Measurements from ENCODE around the gene MBD3L3. TPM values are rescaled to one million over a fixed set of nuclear protein-coding genes. Genes with fewer than 3 reads are reported as not detected.
"Not testable (repeated sequence)": the region's sequence is repeated elsewhere in the genome, so short reads cannot be mapped to it uniquely, and the experiment has no call there.

Gene MBD3L3
- total and polyA plus RNA-seq, 2 of the 4 experiments (the other 2 are of a cell fraction) = not detected

DNA sequence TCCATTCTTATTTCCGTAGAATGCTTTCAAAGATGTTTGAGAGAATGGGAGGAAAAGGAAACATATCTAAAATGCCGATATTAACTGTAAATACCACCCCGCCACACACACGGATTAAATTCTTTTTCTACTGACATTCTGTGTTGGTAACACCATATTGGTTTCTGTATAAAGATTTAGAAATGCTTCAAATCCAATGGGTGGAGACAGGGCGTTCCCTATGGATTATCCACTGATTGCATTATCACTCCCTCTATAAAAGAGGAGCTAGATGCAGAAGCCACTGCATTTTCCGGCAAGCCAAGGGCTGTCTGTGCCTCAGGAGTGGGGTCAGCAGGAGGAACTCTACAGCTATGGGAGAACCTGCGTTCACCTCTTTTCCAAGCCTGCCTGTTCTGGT lies 9.5 kb downstream of the MBD3L3 start, which contains the start of gene MBD3L2:
TSS of gene MBD3L2 (plus strand) at position 301 of the 400 bp plus-strand sequence. CDS start at position 354, 53 bp downstream.
- H3K14ac ChIP-seq (replicated peaks; ENCODE audit: low read depth, low read length); H3K4me2 ChIP-seq (ENCODE audit: low read depth, low read length); H3K9ac ChIP-seq (ENCODE audit: low read depth, low read length); H3K4me3 ChIP-seq (ENCODE audit: insufficient read depth, low read depth, low read length); ATAC-seq (ENCODE audit: low read depth); H3K9me1 ChIP-seq (ENCODE audit: insufficient read depth, low read length); H3K18ac ChIP-seq (ENCODE audit: low read depth, low read length); in situ Hi-C loops (cut with MboI; ENCODE audit: low sequenced_read_pairs); H2BK20ac ChIP-seq (ENCODE audit: low read depth, low read length); H3K56ac ChIP-seq (ENCODE audit: extremely low read depth, insufficient read depth, low read length); H3K27ac ChIP-seq (ENCODE audit: insufficient read depth, low read length); H4K8ac ChIP-seq (ENCODE audit: low read depth in 2 of 2, low read length in 2 of 2); BruUV-seq (replicated peaks); H3K4ac ChIP-seq (ENCODE audit: low read depth, low read length); H3K27me3 ChIP-seq (ENCODE audit: control insufficient read depth, insufficient read depth, low read length); H2AK5ac ChIP-seq (ENCODE audit: low read depth, low read length); H2BK15ac ChIP-seq (ENCODE audit: low read depth, low read length); H2BK5ac ChIP-seq (ENCODE audit: low read depth, low read length, poor library complexity, severe bottlenecking); DNase-seq; H4K91ac ChIP-seq (ENCODE audit: insufficient read depth, low read depth, low read length); H2AFZ ChIP-seq (replicated peaks; ENCODE audit: low read length, poor library complexity); H3K23ac ChIP-seq (ENCODE audit: low read depth, low read length); CTCF ChIA-PET; H4K5ac ChIP-seq (ENCODE audit: low read depth, low read length); H3K79me1 ChIP-seq (ENCODE audit: low read depth in 1 of 2, low read length in 2 of 2); H3K9me3 ChIP-seq (ENCODE audit: control insufficient read depth, insufficient read depth, low read length); intact Hi-C loops (cut with micrococcal nuclease); dilution Hi-C loops (cut with HindIII; ENCODE audit: low sequenced_read_pairs, unreplicated experiment); POLR2A ChIA-PET (ENCODE audit: unreplicated experiment); H2BK120ac ChIP-seq (ENCODE audit: low read depth, low read length); H3K4me1 ChIP-seq (ENCODE audit: control insufficient read depth, insufficient read depth, low read length); H3K36me3 ChIP-seq (ENCODE audit: control insufficient read depth, insufficient read depth, low read length); H2AK9ac ChIP-seq (replicated peaks; ENCODE audit: low read depth, low read length, poor library complexity); H4K20me1 ChIP-seq (ENCODE audit: insufficient read depth, low read length): not testable (repeated sequence)
- WGBS, 2 experiments (ENCODE audit: extremely low coverage in 2 of 2, insufficient read length in 1 of 2) = no CpG with 5 or more reads among the region's 7 CpGs

DNA sequence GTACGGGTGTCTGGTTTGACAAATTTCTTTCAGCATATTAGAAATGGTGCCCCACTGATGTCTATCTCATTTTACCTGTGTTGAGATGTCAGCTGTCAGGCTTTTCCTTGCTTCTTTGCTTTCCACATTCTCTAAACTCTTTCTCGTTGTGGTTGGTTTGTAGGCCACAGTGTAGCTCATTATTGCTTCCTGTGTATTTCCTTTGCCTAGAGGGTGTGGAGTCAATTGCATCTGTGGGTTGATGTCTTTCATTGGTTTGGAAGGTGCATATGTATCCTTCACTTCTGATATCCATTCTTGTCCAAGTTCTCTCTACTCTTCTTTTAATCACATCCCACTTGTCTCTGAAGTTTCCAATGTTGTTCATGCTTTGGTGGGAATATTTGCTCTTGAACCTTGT lies 16.9 kb downstream of the MBD3L3 start:
- ATAC-seq (ENCODE audit: low read depth); H4K5ac ChIP-seq (ENCODE audit: low read depth, low read length); intact Hi-C loops (cut with micrococcal nuclease); H3K14ac ChIP-seq (replicated peaks; ENCODE audit: low read depth, low read length); H3K4me3 ChIP-seq (ENCODE audit: insufficient read depth, low read depth, low read length); BruUV-seq (replicated peaks); H3K27ac ChIP-seq (ENCODE audit: insufficient read depth, low read length); DNase-seq; H3K9ac ChIP-seq (ENCODE audit: low read depth, low read length); H4K20me1 ChIP-seq (ENCODE audit: insufficient read depth, low read length); H2BK120ac ChIP-seq (ENCODE audit: low read depth, low read length); H4K8ac ChIP-seq (ENCODE audit: low read depth in 2 of 2, low read length in 2 of 2); H3K4me1 ChIP-seq (ENCODE audit: control insufficient read depth, insufficient read depth, low read length); CTCF ChIA-PET; H3K4me2 ChIP-seq (ENCODE audit: low read depth, low read length); H3K4ac ChIP-seq (ENCODE audit: low read depth, low read length); H3K79me1 ChIP-seq (ENCODE audit: low read depth in 1 of 2, low read length in 2 of 2); H3K36me3 ChIP-seq (ENCODE audit: control insufficient read depth, insufficient read depth, low read length); H2AK5ac ChIP-seq (ENCODE audit: low read depth, low read length); H3K56ac ChIP-seq (ENCODE audit: extremely low read depth, insufficient read depth, low read length); H2BK15ac ChIP-seq (ENCODE audit: low read depth, low read length); H2BK5ac ChIP-seq (ENCODE audit: low read depth, low read length, poor library complexity, severe bottlenecking); H2AK9ac ChIP-seq (replicated peaks; ENCODE audit: low read depth, low read length, poor library complexity); H3K23ac ChIP-seq (ENCODE audit: low read depth, low read length); H4K91ac ChIP-seq (ENCODE audit: insufficient read depth, low read depth, low read length); H3K18ac ChIP-seq (ENCODE audit: low read depth, low read length); H3K9me3 ChIP-seq (ENCODE audit: control insufficient read depth, insufficient read depth, low read length); POLR2A ChIA-PET (ENCODE audit: unreplicated experiment); dilution Hi-C loops (cut with HindIII; ENCODE audit: low sequenced_read_pairs, unreplicated experiment); H3K27me3 ChIP-seq (ENCODE audit: control insufficient read depth, insufficient read depth, low read length); H2BK20ac ChIP-seq (ENCODE audit: low read depth, low read length); H2AFZ ChIP-seq (replicated peaks; ENCODE audit: low read length, poor library complexity); H3K9me1 ChIP-seq (ENCODE audit: insufficient read depth, low read length); in situ Hi-C loops (cut with MboI; ENCODE audit: low sequenced_read_pairs): not testable (repeated sequence)
- no CpG with 5 or more reads among the region's 2 CpGs for WGBS, 2 experiments (ENCODE audit: extremely low coverage in 2 of 2, insufficient read length in 1 of 2)

All from IMR-90 (cell line).